GM19468 (cell line): ENCODE measurements around the gene PKP4.

Experiments used
- ATAC-seq: cut with Tn5 transposase; IDR thresholded peaks from one replicate; pipeline ENCODE4 v1.9.1; 2021; ENCODE audit warnings: mild to moderate bottlenecking, moderate library complexity, moderate number of reproducible peaks; ENCODE audit not compliant: unreplicated experiment; ENCODE audit errors: extremely low read depth

PKP4 gene

GRCh38 chr2:158497486-158497885 lies 40.7 kb downstream of the PKP4 start:
- ATAC-seq: no peak

GRCh38 chr2:158498043-158498748 lies 41.4 kb downstream of the PKP4 start:
- ATAC-seq: no peak

GRCh38 chr2:158498749-158499136 lies 42.0 kb downstream of the PKP4 start:
- no peak for ATAC-seq

- ATAC-seq: no peak
Measured at GRCh38 chr2:158499383-158499782, 42.6 kb downstream of the PKP4 start.

GRCh38 chr2:158500333-158500732 lies 43.6 kb downstream of the PKP4 start:
- no peak for ATAC-seq

GRCh38 chr2:158501301-158501700 lies 44.5 kb downstream of the PKP4 start:
- no peak for ATAC-seq

- no peak for ATAC-seq
Measured at GRCh38 chr2:158502974-158503373, 46.2 kb downstream of the PKP4 start.

- ATAC-seq: no peak
Measured at GRCh38 chr2:158504088-158504487, 47.3 kb downstream of the PKP4 start.

GRCh38 chr2:158505448-158505934 lies 48.7 kb downstream of the PKP4 start:
- ATAC-seq: no peak

GRCh38 chr2:158507141-158507540 lies 50.4 kb downstream of the PKP4 start:
- ATAC-seq: no peak

- ATAC-seq: no peak
Measured at GRCh38 chr2:158507679-158508078, 50.9 kb downstream of the PKP4 start.

GRCh38 chr2:158509928-158510797 lies 53.4 kb downstream of the PKP4 start:
- no peak for ATAC-seq

GRCh38 chr2:158510887-158511286 lies 54.1 kb downstream of the PKP4 start:
- ATAC-seq: no peak

- no peak for ATAC-seq
Measured at GRCh38 chr2:158511706-158512105, 55.0 kb downstream of the PKP4 start.

GRCh38 chr2:158512323-158512722 lies 55.6 kb downstream of the PKP4 start:
- ATAC-seq: no peak

GRCh38 chr2:158513841-158514240 lies 57.1 kb downstream of the PKP4 start:
- no peak for ATAC-seq

GRCh38 chr2:158518084-158518483 lies 61.3 kb downstream of the PKP4 start:
- no peak for ATAC-seq

GRCh38 chr2:158519481-158519880 lies 62.7 kb downstream of the PKP4 start:
- ATAC-seq: no peak

GRCh38 chr2:158529379-158530259 lies 72.9 kb downstream of the PKP4 start:
- no peak for ATAC-seq

GRCh38 chr2:158530829-158531228 lies 74.1 kb downstream of the PKP4 start:
- ATAC-seq: no peak
